Activated CD4-positive, alpha-beta T cell treated with anti-CD3 and anti-CD28 coated beads, Interleukin-2, amount 50 U/mL, for 16 hours (primary cell): ENCODE results near the gene BCAS4.

Experiments used
- DNase-seq: peaks from one replicate; pipeline ENCODE4 v3.0.0-alpha.2; 2020

BCAS4 gene

GRCh38 chr20:50823319-50823718, 28.5 kb downstream of the BCAS4 start:
- no peak for DNase-seq

- DNase-seq = no peak
These were observed 29.3 kb downstream of the BCAS4 start for GRCh38 chr20:50824137-50824536.

- DNase-seq = no peak
These were observed 31.3 kb downstream of the BCAS4 start for GRCh38 chr20:50826121-50826520.

GRCh38 chr20:50828363-50829136, 33.7 kb downstream of the BCAS4 start:
- DNase-seq = no peak

- no peak for DNase-seq
These were observed 36.8 kb downstream of the BCAS4 start for GRCh38 chr20:50831622-50832021.

- no peak for DNase-seq
These were observed 39.7 kb downstream of the BCAS4 start for GRCh38 chr20:50834599-50835005.

- no peak for DNase-seq
These were observed 42.9 kb downstream of the BCAS4 start for GRCh38 chr20:50837532-50838321.

GRCh38 chr20:50838322-50838625, 43.4 kb downstream of the BCAS4 start:
- no peak for DNase-seq

GRCh38 chr20:50838707-50839385, 44.0 kb downstream of the BCAS4 start:
- peak; percentile 32 for DNase-seq

GRCh38 chr20:50842821-50843220, 48.0 kb downstream of the BCAS4 start:
- no peak for DNase-seq

GRCh38 chr20:50843331-50844276, 48.7 kb downstream of the BCAS4 start:
- no peak for DNase-seq

GRCh38 chr20:50844430-50845100, 49.7 kb downstream of the BCAS4 start:
- peak; percentile 91 for DNase-seq

GRCh38 chr20:50845566-50846215, 50.8 kb downstream of the BCAS4 start:
- no peak for DNase-seq

- DNase-seq = no peak
These were observed 53.5 kb downstream of the BCAS4 start for GRCh38 chr20:50848341-50848808.

GRCh38 chr20:50848846-50849673, 54.2 kb downstream of the BCAS4 start:
- no peak for DNase-seq

- no peak for DNase-seq
These were observed 55.9 kb downstream of the BCAS4 start for GRCh38 chr20:50850721-50851286.

GRCh38 chr20:50852085-50852484, 57.2 kb downstream of the BCAS4 start:
- no peak for DNase-seq

- DNase-seq = no peak
These were observed 59.8 kb downstream of the BCAS4 start for GRCh38 chr20:50854506-50855249.
